ENCODE results near the gene PTPN23.

The PTPN23 gene

GRCh38 chr3:47407896-47408838 is 27.3 kb downstream of the PTPN23 start:
- no peak for DNase-seq

- DNase-seq = no peak
Observed at GRCh38 chr3:47408839-47409229, 28.0 kb downstream of the PTPN23 start.

- no peak for DNase-seq
Observed at GRCh38 chr3:47409284-47409683, 28.5 kb downstream of the PTPN23 start.

GRCh38 chr3:47409688-47410416 is 29.0 kb downstream of the PTPN23 start:
- no peak for DNase-seq

- DNase-seq = no peak
Observed at GRCh38 chr3:47410417-47410720, 29.5 kb downstream of the PTPN23 start.

GRCh38 chr3:47410801-47411646 is 30.2 kb downstream of the PTPN23 start:
- no peak for DNase-seq

GRCh38 chr3:47411696-47412452 is 31.1 kb downstream of the PTPN23 start:
- no peak for DNase-seq

- DNase-seq = no peak
Observed at GRCh38 chr3:47412453-47412756, 31.6 kb downstream of the PTPN23 start.

- DNase-seq = no peak
Observed at GRCh38 chr3:47412842-47413520, 32.2 kb downstream of the PTPN23 start.

GRCh38 chr3:47413751-47414150 is 32.9 kb downstream of the PTPN23 start:
- DNase-seq = no peak

- DNase-seq = no peak
Observed at GRCh38 chr3:47414161-47414564, 33.3 kb downstream of the PTPN23 start.

- no peak for DNase-seq
Observed at GRCh38 chr3:47414666-47415587, 34.1 kb downstream of the PTPN23 start.

GRCh38 chr3:47416041-47416440 is 35.2 kb downstream of the PTPN23 start:
- DNase-seq = no peak

- DNase-seq = no peak
Observed at GRCh38 chr3:47418167-47419082, 37.6 kb downstream of the PTPN23 start.

GRCh38 chr3:47419083-47420043 is 38.5 kb downstream of the PTPN23 start:
- DNase-seq = no peak

- DNase-seq = no peak
Observed at GRCh38 chr3:47420044-47420430, 39.2 kb downstream of the PTPN23 start.

- peak; percentile 70 for DNase-seq
Observed at GRCh38 chr3:47420511-47421484, 40.0 kb downstream of the PTPN23 start.

Data from NCI-H226 (cell line).